ENCODE results near the gene RAMP1.

The RAMP1 gene

DNA sequence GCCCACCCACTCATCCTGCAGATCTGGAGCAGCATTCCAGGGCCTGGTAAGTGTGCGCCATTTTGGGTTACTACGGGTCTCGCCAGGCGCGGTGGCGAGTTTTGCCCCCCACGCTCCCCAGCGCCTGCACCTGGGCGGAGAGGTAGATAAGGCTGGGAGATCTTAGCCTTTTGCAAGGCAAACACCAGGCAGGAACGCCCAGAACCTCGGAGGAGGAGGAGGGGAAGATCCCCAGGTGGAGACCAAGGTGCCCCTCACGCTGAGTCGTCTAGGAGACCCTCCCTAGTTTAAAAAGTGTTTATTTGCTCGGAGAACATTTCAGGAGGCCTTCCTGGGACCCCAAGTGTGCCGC, 365 bp upstream of the RAMP1 start:
- Histone ChIP-seq H3K4me3 (replicated peaks; ENCODE audit: insufficient read depth, low read length) (no peak overlapping the region), H3K27me3 (ENCODE audit: insufficient read depth, poor library complexity, severe bottlenecking) (peaks cover 13% of the 10 kb centered on the region), H3K27ac (replicated peaks) (no peak overlapping the region)
- no peak for DNase-seq (ENCODE audit: low read depth in 1 of 2, low spot score in 1 of 2)
- TF ChIP-seq, protein P1, sequence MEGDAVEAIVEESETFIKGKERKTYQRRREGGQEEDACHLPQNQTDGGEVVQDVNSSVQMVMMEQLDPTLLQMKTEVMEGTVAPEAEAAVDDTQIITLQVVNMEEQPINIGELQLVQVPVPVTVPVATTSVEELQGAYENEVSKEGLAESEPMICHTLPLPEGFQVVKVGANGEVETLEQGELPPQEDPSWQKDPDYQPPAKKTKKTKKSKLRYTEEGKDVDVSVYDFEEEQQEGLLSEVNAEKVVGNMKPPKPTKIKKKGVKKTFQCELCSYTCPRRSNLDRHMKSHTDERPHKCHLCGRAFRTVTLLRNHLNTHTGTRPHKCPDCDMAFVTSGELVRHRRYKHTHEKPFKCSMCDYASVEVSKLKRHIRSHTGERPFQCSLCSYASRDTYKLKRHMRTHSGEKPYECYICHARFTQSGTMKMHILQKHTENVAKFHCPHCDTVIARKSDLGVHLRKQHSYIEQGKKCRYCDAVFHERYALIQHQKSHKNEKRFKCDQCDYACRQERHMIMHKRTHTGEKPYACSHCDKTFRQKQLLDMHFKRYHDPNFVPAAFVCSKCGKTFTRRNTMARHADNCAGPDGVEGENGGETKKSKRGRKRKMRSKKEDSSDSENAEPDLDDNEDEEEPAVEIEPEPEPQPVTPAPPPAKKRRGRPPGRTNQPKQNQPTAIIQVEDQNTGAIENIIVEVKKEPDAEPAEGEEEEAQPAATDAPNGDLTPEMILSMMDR (IDR thresholded peaks at IDR 0.05; ENCODE audit: insufficient read depth, low read length), result no peak
- TF ChIP-seq GABPA (IDR thresholded peaks at IDR 0.05; ENCODE audit: low read depth) (no peak), POLR2AphosphoS5 (IDR thresholded peaks at IDR 0.05; ENCODE audit: low read depth) (no peak), SPI1 (IDR thresholded peaks at IDR 0.05; ENCODE audit: borderline replicate concordance, low read depth) (no peak)
- TF ChIP-seq, protein P2, sequence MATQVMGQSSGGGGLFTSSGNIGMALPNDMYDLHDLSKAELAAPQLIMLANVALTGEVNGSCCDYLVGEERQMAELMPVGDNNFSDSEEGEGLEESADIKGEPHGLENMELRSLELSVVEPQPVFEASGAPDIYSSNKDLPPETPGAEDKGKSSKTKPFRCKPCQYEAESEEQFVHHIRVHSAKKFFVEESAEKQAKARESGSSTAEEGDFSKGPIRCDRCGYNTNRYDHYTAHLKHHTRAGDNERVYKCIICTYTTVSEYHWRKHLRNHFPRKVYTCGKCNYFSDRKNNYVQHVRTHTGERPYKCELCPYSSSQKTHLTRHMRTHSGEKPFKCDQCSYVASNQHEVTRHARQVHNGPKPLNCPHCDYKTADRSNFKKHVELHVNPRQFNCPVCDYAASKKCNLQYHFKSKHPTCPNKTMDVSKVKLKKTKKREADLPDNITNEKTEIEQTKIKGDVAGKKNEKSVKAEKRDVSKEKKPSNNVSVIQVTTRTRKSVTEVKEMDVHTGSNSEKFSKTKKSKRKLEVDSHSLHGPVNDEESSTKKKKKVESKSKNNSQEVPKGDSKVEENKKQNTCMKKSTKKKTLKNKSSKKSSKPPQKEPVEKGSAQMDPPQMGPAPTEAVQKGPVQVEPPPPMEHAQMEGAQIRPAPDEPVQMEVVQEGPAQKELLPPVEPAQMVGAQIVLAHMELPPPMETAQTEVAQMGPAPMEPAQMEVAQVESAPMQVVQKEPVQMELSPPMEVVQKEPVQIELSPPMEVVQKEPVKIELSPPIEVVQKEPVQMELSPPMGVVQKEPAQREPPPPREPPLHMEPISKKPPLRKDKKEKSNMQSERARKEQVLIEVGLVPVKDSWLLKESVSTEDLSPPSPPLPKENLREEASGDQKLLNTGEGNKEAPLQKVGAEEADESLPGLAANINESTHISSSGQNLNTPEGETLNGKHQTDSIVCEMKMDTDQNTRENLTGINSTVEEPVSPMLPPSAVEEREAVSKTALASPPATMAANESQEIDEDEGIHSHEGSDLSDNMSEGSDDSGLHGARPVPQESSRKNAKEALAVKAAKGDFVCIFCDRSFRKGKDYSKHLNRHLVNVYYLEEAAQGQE (IDR thresholded peaks at IDR 0.05; ENCODE audit: insufficient replicate concordance, low read depth), result no peak

DNA sequence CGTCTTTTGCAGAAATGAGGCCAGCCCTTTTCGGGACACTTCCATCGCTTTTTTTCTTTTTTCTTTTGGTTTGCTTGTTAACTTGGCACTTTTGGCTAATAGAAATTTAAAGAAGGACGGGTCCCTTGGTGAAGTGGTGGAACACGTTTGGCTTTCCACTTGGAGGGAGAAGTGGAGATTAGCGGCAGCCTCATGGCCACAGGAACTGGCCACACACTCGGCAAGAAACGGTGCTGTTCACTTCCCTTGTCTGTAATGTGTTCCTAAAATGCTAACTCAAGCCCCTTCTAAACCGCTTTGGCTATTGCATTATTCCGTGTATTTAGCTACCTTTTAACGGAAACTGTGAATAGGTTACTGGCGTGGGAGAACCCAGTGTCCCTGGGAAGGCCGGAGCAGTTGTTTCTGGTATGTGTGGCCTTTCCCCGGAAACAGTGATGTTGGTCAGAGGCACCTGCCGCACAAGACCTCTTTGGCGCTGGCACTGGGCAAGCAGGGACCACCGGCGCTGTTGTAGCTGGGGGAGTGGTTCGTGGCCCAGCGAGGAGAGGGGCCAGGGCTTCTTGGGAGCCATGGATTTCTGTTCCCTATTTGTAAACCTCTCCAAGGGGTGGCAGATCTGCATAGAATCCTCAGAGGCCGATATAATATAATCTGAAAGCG, 981 bp downstream of the RAMP1 start:
- TF ChIP-seq, protein P2 (IDR thresholded peaks at IDR 0.05; ENCODE audit: insufficient replicate concordance, low read depth), result no peak
- TF ChIP-seq GABPA (IDR thresholded peaks at IDR 0.05; ENCODE audit: low read depth), result no peak
- TF ChIP-seq, protein P1 (IDR thresholded peaks at IDR 0.05; ENCODE audit: insufficient read depth, low read length), result no peak
- no peak; the same call in 1 of the 2 replicates for TF ChIP-seq POLR2AphosphoS5 (IDR thresholded peaks at IDR 0.05; ENCODE audit: low read depth)
- no peak; the same call in 1 of the 2 replicates for TF ChIP-seq SPI1 (IDR thresholded peaks at IDR 0.05; ENCODE audit: borderline replicate concordance, low read depth)
- peaks cover 13% of the 10 kb centered on the region for H3K27me3 ChIP-seq (ENCODE audit: insufficient read depth, poor library complexity, severe bottlenecking)
- DNase-seq (ENCODE audit: low read depth in 1 of 2, low spot score in 1 of 2), result peak in 1 of 2 experiments; percentile 9
- H3K4me3 ChIP-seq (replicated peaks; ENCODE audit: insufficient read depth, low read length), result no peak overlapping the region
- no peak overlapping the region for H3K27ac ChIP-seq (replicated peaks)

DNA sequence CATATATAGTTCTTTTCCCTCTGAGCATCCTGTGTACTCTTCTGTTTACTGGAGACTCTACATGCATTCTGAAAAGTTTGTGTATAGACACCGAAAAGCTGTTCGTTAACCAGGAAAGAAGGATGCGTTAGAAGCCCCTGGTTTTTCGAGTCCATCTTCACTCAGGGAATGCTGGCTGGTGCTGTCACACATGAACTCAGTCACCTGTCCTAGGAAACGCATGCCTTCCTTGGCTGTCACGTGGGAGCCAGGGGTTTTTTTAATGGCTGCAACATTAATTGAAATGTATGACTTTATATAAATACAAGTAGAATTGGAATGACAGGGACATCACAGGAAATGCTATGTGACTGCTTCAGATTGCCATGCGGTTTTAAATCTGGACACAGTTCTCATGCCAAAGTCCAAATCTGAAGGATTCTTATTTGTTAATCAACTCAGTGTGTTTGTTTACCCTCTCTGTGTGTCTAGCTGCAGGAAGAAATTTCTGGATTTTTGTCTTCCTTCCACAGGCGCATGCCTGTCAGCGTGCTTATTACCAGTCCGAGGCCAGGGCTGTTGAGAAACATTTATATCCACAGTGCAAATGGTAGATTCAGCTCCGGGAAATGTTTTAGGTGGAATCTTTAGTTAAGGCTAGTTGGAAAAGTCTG, 2.6 kb downstream of the RAMP1 start:
- no peak for DNase-seq (ENCODE audit: low read depth in 1 of 2, low spot score in 1 of 2)
- Histone ChIP-seq H3K27ac (replicated peaks) (no peak overlapping the region), H3K4me3 (replicated peaks; ENCODE audit: insufficient read depth, low read length) (no peak overlapping the region), H3K27me3 (ENCODE audit: insufficient read depth, poor library complexity, severe bottlenecking) (peaks cover 11% of the 10 kb centered on the region)
- TF ChIP-seq POLR2AphosphoS5 (IDR thresholded peaks at IDR 0.05; ENCODE audit: low read depth) (no peak), GABPA (IDR thresholded peaks at IDR 0.05; ENCODE audit: low read depth) (no peak), SPI1 (IDR thresholded peaks at IDR 0.05; ENCODE audit: borderline replicate concordance, low read depth) (no peak)
- TF ChIP-seq, protein P2 (IDR thresholded peaks at IDR 0.05; ENCODE audit: insufficient replicate concordance, low read depth), result no peak
- TF ChIP-seq, protein P1 (IDR thresholded peaks at IDR 0.05; ENCODE audit: insufficient read depth, low read length), result no peak

All from HL-60 (cell line).